Esophagus squamous epithelium (tissue), 4 donors: ENCODE measurements around the gene MYO5A.

Experiments used
- CTCF ChIP-seq, 6 experiments: fragments of 450-650 bp in 4 of 6; fragments of 200-600 bp in 2 of 6; sonication (generic) in 2 of 6; IDR thresholded peaks; one replicate each; pipeline ENCODE4 v1.5.1; 2016 to 2019; ENCODE audit warnings: antibody characterized with exemption in 6 of 6, mild to moderate bottlenecking in 4 of 6, moderate library complexity in 4 of 6
- POLR2A ChIP-seq, 4 donors: fragments of 450-650 bp; IDR thresholded peaks; one replicate each; pipeline ENCODE4 v1.6.1; 2017; ENCODE audit warnings: antibody characterized with exemption in 4 of 4, mild to moderate bottlenecking in 4 of 4, moderate library complexity in 3 of 4

GRCh38 chr15:52563501-52564060 lies 34.9 kb upstream of the MYO5A start:
- no peak for TF ChIP-seq CTCF (IDR thresholded peaks at IDR 0.05)
- TF ChIP-seq POLR2A (IDR thresholded peaks at IDR 0.05): no peak
